ENCODE measurements around the gene KCNQ1. TPM values are rescaled to one million over a fixed set of nuclear protein-coding genes. Genes with fewer than 3 reads are reported as not detected.
A peak's percentile ranks its signal among the peaks of the same experiment; 100 is the strongest.

KCNQ1 gene
- total and polyA plus RNA-seq, 12 donors = 11.0 to 447 (median 320) TPM

GRCh38 chr11:2766166-2766565, 321.4 kb downstream of the KCNQ1 start:
- Histone ChIP-seq H3K27ac (no peak overlapping the region), H3K4me1 (replicated peaks in 1 of 2) (no peaks in the 10 kb centered on the region), H3K36me3 (replicated peaks in 1 of 2) (no peaks in the 10 kb centered on the region), H3K27me3 (no peaks in the 10 kb centered on the region), H3K9me3 (replicated peaks in 1 of 3) (no peaks in the 10 kb centered on the region), H3K4me3 (no peak overlapping the region)
- no peak for TF ChIP-seq POLR2A (IDR thresholded peaks at IDR 0.05)
- DNase-seq = peak in 3 of 7 donors; percentile 11 to 50 (median 17)
- intact Hi-C loops (cut with DNase I) = no loop called here
- WGBS, 4 donors = 94 to 100% (median 96%) methylated on average over 4 of the region's 4 CpGs

GRCh38 chr11:2767071-2767470, 322.3 kb downstream of the KCNQ1 start:
- Histone ChIP-seq H3K9me3 (replicated peaks in 1 of 3) (no peaks in the 10 kb centered on the region), H3K4me1 (replicated peaks in 1 of 2) (no peaks in the 10 kb centered on the region), H3K27ac (no peak overlapping the region), H3K4me3 (no peak overlapping the region), H3K27me3 (no peaks in the 10 kb centered on the region), H3K36me3 (replicated peaks in 1 of 2) (no peaks in the 10 kb centered on the region)
- 94 to 97% (median 96%) methylated on average over 5 of the region's 5 CpGs for WGBS, 4 donors
- intact Hi-C loops (cut with DNase I) = no loop called here
- TF ChIP-seq POLR2A (IDR thresholded peaks at IDR 0.05) (no peak), CTCF (IDR thresholded peaks at IDR 0.05) (no peak)
- DNase-seq = no peak

GRCh38 chr11:2767801-2768200, 323.0 kb downstream of the KCNQ1 start:
- no peaks in the 10 kb centered on the region for H3K9me3 ChIP-seq (replicated peaks in 1 of 3)
- TF ChIP-seq POLR2A (IDR thresholded peaks at IDR 0.05) (no peak), CTCF (IDR thresholded peaks at IDR 0.05) (no peak)
- H3K36me3 ChIP-seq (replicated peaks in 1 of 2) = peaks cover 0 to 4% of the 10 kb centered on the region in 2 donors
- H3K27ac ChIP-seq = no peak overlapping the region
- 92 to 95% (median 94%) methylated on average over 8 of the region's 8 CpGs for WGBS, 4 donors
- DNase-seq = peak in 3 of 7 donors; percentile 4 to 16 (median 10)
- intact Hi-C loops (cut with DNase I) = no loop called here
- no peak overlapping the region for H3K4me3 ChIP-seq
- no peaks in the 10 kb centered on the region for H3K27me3 ChIP-seq
- no peaks in the 10 kb centered on the region for H3K4me1 ChIP-seq (replicated peaks in 1 of 2)

- 77 to 91% (median 87%) methylated on average over 4 to 14 of the region's 14 CpGs for WGBS, 4 donors
- H3K27ac ChIP-seq = peak overlapping the region in 2 of 5 donors; percentile 61 to 72
- no peaks in the 10 kb centered on the region for H3K9me3 ChIP-seq (replicated peaks in 1 of 3)
- intact Hi-C loops (cut with DNase I) = no loop called here
- TF ChIP-seq CTCF (IDR thresholded peaks at IDR 0.05) = no peak
- H3K4me1 ChIP-seq (replicated peaks in 1 of 2) = no peaks in the 10 kb centered on the region
- no peaks in the 10 kb centered on the region for H3K27me3 ChIP-seq
- peak; percentile 54 to 82 (median 71) for DNase-seq
- H3K4me3 ChIP-seq = no peak overlapping the region
- H3K36me3 ChIP-seq (replicated peaks in 1 of 2) = peaks cover 0 to 4% of the 10 kb centered on the region in 2 donors
Observed at GRCh38 chr11:2768471-2769408, 323.9 kb downstream of the KCNQ1 start.

All from adrenal gland (tissue), 12 donors.